GM12864 (cell line): Measurements from ENCODE around the gene GLCCI1.

ENCODE experiments used
- DNase-seq: peaks from one replicate; pipeline ENCODE4 v3.0.0-alpha.2; 2011; ENCODE audit warnings: low read depth
- H3K4me3 ChIP-seq: 2 replicates; pipeline ENCODE4 v1.5.1; 2011; ENCODE audit warnings: mild to moderate bottlenecking, low read depth, low read length, control low read depth
- CTCF ChIP-seq: IDR thresholded peaks from 2 replicates; pipeline ENCODE4 v1.5.1; 2011; ENCODE audit warnings: low read depth, mild to moderate bottlenecking, moderate library complexity, low read length, control low read depth, inconsistent platforms; ENCODE audit errors: missing control alignments

GLCCI1 gene

GRCh38 chr7:7924303-7924702 lies 44.3 kb upstream of the GLCCI1 start:
- H3K4me3 ChIP-seq = no peak overlapping the region
- no peak for TF ChIP-seq CTCF
- no peak for DNase-seq

GRCh38 chr7:7931626-7932025 lies 37.0 kb upstream of the GLCCI1 start:
- TF ChIP-seq CTCF = no peak
- DNase-seq = no peak
- H3K4me3 ChIP-seq = no peak overlapping the region

- TF ChIP-seq CTCF = no peak
- H3K4me3 ChIP-seq = no peak overlapping the region
- no peak for DNase-seq
Observed at GRCh38 chr7:7932553-7932952, 36.0 kb upstream of the GLCCI1 start.

- TF ChIP-seq CTCF = no peak
- no peak for DNase-seq
- no peak overlapping the region for H3K4me3 ChIP-seq
Observed at GRCh38 chr7:7933915-7934526, 34.6 kb upstream of the GLCCI1 start.

GRCh38 chr7:7934945-7935344 lies 33.7 kb upstream of the GLCCI1 start:
- no peak for DNase-seq
- no peak for TF ChIP-seq CTCF
- H3K4me3 ChIP-seq = no peak overlapping the region

GRCh38 chr7:7938471-7938870 lies 30.1 kb upstream of the GLCCI1 start:
- no peak for DNase-seq

More at GRCh38 chr7:7938471-7938870, 30.1 kb upstream of the GLCCI1 start:
- no peak overlapping the region for H3K4me3 ChIP-seq
- TF ChIP-seq CTCF = no peak
